COLO668 (cell line): ENCODE measurements around the gene CHMP6.
A peak's percentile ranks its signal among the peaks of the same experiment; 100 is the strongest.

Experiments
- DNase-seq: peaks from one replicate; lab custom pipeline; 2025; ENCODE audit not compliant: unreplicated experiment; lab: John Stamatoyannopoulos, UW

CHMP6 gene

GRCh38 chr17:80970762-80971703, 20.6 kb upstream of the CHMP6 start:
- no peak for DNase-seq

- no peak for DNase-seq
Measured at GRCh38 chr17:80971704-80972304, 19.8 kb upstream of the CHMP6 start.

DNA sequence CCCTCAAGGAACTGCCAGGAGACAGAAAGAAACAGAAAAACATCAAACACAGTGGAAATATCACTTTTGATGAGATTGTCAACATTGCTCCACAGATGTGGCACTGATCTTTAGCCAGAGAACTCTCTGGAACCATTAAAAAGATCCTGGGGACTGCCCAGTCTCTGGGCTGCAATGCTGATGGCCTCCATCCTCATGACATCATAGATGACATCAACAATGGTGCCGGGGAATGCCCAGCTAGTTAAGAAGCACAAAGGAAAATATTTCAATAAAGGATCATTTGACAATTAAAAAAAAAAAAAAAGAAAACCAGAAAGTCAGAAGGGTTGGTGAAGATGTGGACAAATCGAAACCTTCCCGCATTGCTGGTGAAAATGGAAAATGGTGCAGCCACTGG, 14.9 kb upstream of the CHMP6 start:
- no peak for DNase-seq

DNA sequence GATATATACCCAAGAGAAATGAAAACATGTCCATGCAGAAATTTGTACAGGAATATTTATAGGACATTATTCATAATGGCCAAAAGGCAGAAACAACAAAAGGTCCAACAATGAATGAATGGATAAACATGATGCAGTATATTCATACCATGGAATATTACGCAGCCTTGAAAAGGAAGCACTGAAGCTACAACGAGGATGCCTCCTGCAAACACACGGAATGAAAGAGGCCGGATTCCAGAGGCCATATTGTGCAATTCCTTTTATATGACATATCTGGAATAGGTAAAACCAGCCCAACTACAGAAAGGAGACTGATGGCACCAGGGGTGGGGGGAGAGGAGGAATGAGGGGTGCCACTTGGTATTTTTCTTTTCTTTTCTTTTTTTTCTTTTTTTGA, 14.5 kb upstream of the CHMP6 start:
- DNase-seq: no peak

- DNase-seq: no peak
Measured at GRCh38 chr17:80978499-80979497, 12.8 kb upstream of the CHMP6 start.

GRCh38 chr17:80979547-80980378, 11.9 kb upstream of the CHMP6 start:
- no peak for DNase-seq

GRCh38 chr17:80980397-80981061, 11.1 kb upstream of the CHMP6 start:
- no peak for DNase-seq

- DNase-seq: peak; percentile 4
Measured at GRCh38 chr17:80981062-80981902, 10.4 kb upstream of the CHMP6 start.

DNA sequence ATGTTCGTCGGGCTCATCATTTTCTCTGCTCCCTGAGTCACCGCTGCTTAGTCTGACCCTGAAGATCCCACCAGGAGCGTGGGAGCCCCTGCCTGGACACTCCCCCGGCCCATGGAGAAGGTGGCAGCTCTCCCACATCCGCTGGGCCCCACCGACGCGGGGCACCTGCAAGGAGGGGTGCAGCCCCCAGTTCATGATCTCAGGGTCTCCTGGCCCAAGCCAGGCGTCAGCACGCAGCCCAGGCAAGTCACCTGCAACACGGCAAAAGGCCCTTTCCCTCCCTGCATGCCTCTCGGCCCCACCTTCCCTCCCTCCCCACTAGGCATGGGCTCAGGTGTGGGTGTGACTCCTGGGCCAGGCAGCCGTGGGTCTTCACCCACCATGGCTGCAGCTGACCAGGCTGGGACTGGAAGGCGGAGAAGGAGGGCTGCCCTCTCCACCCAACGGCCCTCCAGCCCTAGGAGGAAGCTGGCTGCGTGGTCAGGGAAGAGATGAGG, 9.7 kb upstream of the CHMP6 start:
- DNase-seq: no peak

- no peak for DNase-seq
Measured at GRCh38 chr17:80982426-80982974, 9.1 kb upstream of the CHMP6 start.

GRCh38 chr17:80983545-80983944, 8.1 kb upstream of the CHMP6 start:
- no peak for DNase-seq

GRCh38 chr17:80984749-80985148, 6.9 kb upstream of the CHMP6 start:
- DNase-seq: no peak

GRCh38 chr17:80986046-80986445, 5.6 kb upstream of the CHMP6 start:
- DNase-seq: no peak

DNA sequence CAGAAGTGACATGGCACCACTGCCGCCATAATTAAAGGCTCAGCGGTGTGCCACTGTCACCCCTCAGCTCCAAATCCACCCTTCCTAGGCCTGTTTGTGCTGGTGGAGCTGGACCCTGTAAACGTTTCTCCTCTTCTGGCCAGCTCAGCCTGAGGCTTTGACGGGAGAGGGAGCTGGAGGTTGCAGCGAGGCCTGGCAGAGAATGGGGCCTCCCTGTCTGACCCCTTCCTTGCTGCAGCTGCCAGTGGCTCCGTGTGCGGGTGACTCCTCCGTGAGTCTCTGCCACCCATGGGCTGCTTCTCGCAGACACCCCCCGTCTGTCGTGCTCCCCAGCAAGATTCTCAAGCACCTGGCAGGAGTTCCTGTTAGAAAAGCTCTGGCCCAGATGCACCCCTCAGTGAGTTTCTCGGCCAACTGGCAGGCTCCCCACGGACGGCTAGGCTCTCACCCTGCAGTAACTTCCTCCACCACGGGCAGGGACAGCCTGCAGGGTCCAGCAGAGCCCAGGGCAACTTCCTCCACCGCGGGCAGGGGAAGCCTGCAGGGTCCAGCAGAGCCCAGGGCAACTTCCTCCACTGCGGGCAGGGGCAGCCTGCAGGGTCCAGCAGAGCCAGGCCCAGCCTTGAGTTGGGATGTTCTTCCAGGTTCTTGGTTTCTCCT, 4.7 kb upstream of the CHMP6 start:
- no peak for DNase-seq

- no peak for DNase-seq
Measured at GRCh38 chr17:80987941-80988461, 3.6 kb upstream of the CHMP6 start.

DNA sequence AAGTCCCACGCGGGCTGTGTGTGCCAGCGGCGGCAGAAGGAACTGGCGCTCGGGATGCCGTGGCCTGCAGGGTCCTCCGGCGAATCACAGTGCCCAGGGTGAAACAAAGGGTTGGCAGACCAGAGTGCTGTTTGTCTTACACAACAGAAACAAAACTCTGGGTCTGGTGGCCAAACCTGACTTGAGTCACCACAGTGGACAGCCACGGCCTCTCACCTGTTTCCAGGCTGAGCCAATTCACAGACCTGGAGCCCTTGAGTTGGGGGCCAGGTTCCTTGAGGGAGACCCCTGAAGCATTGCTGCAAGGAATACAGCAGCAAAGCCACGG, 2.1 kb upstream of the CHMP6 start:
- DNase-seq: no peak

DNA sequence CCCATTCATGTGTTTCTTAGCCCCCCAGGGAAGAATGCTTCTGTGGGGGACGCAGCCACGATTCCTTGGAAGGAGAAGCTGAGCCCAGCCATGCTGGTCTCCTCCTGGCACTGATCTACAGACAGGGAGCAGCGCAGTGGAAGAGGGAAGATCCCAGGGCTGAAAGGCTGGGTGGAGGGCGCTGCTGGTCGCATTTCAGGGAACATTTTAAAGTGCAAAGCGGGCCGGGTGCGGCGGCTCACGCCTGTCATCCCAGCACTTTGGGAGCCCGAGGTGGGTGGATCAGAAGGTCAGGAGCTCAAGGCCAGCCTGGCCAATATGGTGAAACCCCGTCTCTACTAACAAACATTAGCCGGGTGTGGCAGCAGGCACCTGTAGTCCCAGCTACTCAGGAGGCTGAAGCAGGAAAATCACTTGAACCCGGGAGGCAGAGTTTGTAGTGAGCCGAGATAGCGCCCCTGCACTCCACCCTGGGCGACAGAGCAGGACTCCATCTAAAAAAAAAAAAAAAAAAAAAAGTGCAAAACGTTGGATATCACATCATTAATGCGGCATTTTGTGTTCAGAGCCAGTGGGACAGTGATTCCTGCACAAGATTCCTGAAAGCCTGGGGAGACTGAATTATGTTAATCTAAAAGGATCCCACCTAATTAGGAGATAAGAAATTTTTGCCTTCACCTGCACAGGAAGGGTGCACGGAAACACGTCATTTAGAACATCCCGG, 558 bp upstream of the CHMP6 start:
- DNase-seq: no peak
